ENCODE results near the gene DUOX2. TPM values are rescaled to one million over a fixed set of nuclear protein-coding genes. Genes with fewer than 3 reads are reported as not detected.
"Not testable (repeated sequence)": the region's sequence is repeated elsewhere in the genome, so short reads cannot be mapped to it uniquely, and the experiment has no call there.

The DUOX2 gene
- polyA plus RNA-seq, 1 experiment: not detected

- POLR2A ChIA-PET: no interaction called here
- no peak for TF ChIP-seq CTCF (IDR thresholded peaks at IDR 0.05; ENCODE audit: low read depth, low read length)
- Histone ChIP-seq H3K27ac (ENCODE audit: low read depth, low read length) (no peak overlapping the region), H3K27me3 (ENCODE audit: control insufficient read depth, insufficient read depth, low read length) (no peaks in the 10 kb centered on the region), H3K9me3 (ENCODE audit: control insufficient read depth, insufficient read depth, low read length) (no peaks in the 10 kb centered on the region), H3K4me3 (ENCODE audit: low read depth, low read length) (no peak overlapping the region)
- DNase-seq (ENCODE audit: low read depth, low spot score): peak; percentile 6
- CTCF ChIA-PET: interaction anchor here (0.7 kb wide), 1 partner anchor 34 kb away, joined by 3 read pairs; no protein-coding TSS in a partner anchor
These were observed 49.6 kb downstream of the DUOX2 start for GRCh38 chr15:45064386-45064785.

GRCh38 chr15:45062301-45062700, 51.7 kb downstream of the DUOX2 start:
- H3K27ac ChIP-seq (ENCODE audit: low read depth, low read length); CTCF ChIA-PET; DNase-seq (ENCODE audit: low read depth, low spot score); H3K9me3 ChIP-seq (ENCODE audit: control insufficient read depth, insufficient read depth, low read length); POLR2A ChIA-PET; H3K4me3 ChIP-seq (ENCODE audit: low read depth, low read length); H3K27me3 ChIP-seq (ENCODE audit: control insufficient read depth, insufficient read depth, low read length): not testable (repeated sequence)

- H3K9me3 ChIP-seq (ENCODE audit: control insufficient read depth, insufficient read depth, low read length); H3K27me3 ChIP-seq (ENCODE audit: control insufficient read depth, insufficient read depth, low read length); H3K4me3 ChIP-seq (ENCODE audit: low read depth, low read length); DNase-seq (ENCODE audit: low read depth, low spot score); H3K27ac ChIP-seq (ENCODE audit: low read depth, low read length); POLR2A ChIA-PET: not testable (repeated sequence)
- CTCF ChIA-PET: interaction anchor here (1.1 to 1.2 kb wide), 2 partner anchors 22 to 59 kb away, joined by 3 to 5 read pairs; no protein-coding TSS in a partner anchor
These were observed 55.0 kb downstream of the DUOX2 start for GRCh38 chr15:45058690-45059675.

DNA sequence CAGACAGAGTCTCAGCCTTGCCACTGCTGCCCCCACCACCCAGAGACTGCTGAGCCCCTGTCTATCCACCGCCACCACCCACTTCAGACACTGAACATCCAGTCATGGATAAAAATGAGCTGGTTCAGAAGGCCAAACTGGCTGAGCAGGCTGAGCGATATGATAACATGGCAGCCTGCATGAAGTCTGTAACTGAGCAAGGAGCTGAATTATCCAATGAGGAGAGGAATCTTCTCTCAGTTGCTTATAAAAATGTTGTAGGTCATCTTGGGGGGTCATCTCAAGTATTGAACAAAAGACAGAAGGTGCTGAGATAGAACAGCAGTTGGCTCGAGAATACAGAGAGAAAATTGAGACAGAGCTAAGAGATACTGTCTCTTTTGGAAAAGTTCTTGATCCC, 61.3 kb downstream of the DUOX2 start:
- H3K4me3 ChIP-seq (ENCODE audit: low read depth, low read length); POLR2A ChIA-PET; DNase-seq (ENCODE audit: low read depth, low spot score); H3K27ac ChIP-seq (ENCODE audit: low read depth, low read length); H3K27me3 ChIP-seq (ENCODE audit: control insufficient read depth, insufficient read depth, low read length); H3K9me3 ChIP-seq (ENCODE audit: control insufficient read depth, insufficient read depth, low read length): not testable (repeated sequence)
- CTCF ChIA-PET: interaction anchor here (3.0 kb wide), 1 partner anchor 16 kb away, joined by 8 read pairs; no protein-coding TSS in a partner anchor

GRCh38 chr15:45050587-45050986, 63.4 kb downstream of the DUOX2 start:
- POLR2A ChIA-PET: no interaction called here

More at GRCh38 chr15:45050587-45050986, 63.4 kb downstream of the DUOX2 start:
- CTCF ChIA-PET: interaction anchor here (1.4 to 3.0 kb wide), 2 partner anchors 14 to 68 kb away, joined by 6 to 8 read pairs; no protein-coding TSS in a partner anchor
- DNase-seq (ENCODE audit: low read depth, low spot score): no peak
- H3K9me3 ChIP-seq (ENCODE audit: control insufficient read depth, insufficient read depth, low read length): no peaks in the 10 kb centered on the region
- no peaks in the 10 kb centered on the region for H3K27me3 ChIP-seq (ENCODE audit: control insufficient read depth, insufficient read depth, low read length)
- no peak for TF ChIP-seq CTCF (IDR thresholded peaks at IDR 0.05; ENCODE audit: low read depth, low read length)
- H3K4me3 ChIP-seq (ENCODE audit: low read depth, low read length): no peak overlapping the region
- H3K27ac ChIP-seq (ENCODE audit: low read depth, low read length): no peak overlapping the region
